ENCODE data around the gene DNAJC13.

The DNAJC13 gene

GRCh38 chr3:132401255-132401654 lies 16.0 kb upstream of the DNAJC13 start:
- no peak overlapping the region for H3K4me3 ChIP-seq

GRCh38 chr3:132404276-132404675 lies 13.0 kb upstream of the DNAJC13 start:
- Histone ChIP-seq H3K27ac (no peak overlapping the region), H3K4me3 (no peak overlapping the region)

More at GRCh38 chr3:132401255-132401654, 16.0 kb upstream of the DNAJC13 start:
- H3K27ac ChIP-seq: no peak overlapping the region

DNA sequence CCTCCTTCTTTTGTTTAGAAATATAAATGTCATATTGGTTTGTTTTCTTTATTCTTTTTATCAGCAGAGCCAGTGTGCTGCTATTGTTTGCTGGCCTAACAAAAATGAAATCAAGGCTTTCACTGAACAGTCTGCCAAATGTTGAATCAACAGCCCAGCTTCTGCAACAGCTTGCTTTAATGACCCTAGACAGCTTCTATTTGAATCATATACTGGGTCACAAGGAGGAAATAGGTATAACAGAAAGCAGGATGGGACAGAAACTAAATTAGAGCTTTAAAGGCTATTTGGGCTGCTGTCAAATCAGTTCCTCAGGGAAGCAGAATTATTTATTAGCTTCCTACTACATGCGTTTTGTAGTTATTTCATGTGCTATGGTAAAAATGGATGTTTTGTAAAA lies 12.1 kb upstream of the DNAJC13 start:
- H3K4me3 ChIP-seq: no peak overlapping the region
- peak overlapping the region in 1 of 21 experiments; percentile 32 for H3K27ac ChIP-seq

DNA sequence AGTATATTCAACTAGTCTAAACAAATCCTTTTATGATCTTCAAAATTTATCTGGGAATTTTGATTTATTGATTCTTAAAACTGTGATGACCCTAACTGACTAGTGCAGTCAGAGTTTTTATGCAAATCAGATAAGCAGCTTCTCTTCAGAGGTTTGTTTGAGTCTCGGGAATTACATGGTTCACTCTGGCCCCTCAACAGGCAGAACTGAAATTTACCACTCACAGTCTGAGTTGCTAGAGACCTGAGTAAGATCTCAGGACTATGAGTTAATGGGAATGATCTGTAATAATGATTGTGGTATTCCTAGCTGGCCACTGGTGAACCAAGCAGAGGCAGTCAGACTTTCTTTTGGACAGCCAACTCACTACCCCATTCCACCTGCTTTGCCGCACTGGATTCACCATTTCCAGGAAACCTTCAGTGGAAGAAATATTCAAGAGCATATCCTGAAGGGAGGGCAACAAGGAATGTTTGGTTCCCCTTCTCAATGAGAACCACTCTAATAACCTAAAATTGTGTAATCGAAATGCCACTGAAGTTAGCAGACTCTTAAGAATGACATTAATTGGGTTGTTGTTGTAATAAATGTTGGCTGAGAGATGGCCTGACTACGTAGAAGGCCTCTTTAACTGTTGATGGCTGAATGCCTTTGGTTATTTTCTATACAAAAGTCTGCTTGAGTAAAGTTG lies 11.5 kb upstream of the DNAJC13 start:
- H3K27ac ChIP-seq: peak overlapping the region in 1 of 21 experiments; percentile 35
- H3K4me3 ChIP-seq: no peak overlapping the region

- Histone ChIP-seq H3K4me3 (no peak overlapping the region), H3K27ac (no peak overlapping the region)
Observed at GRCh38 chr3:132406587-132406986, 10.7 kb upstream of the DNAJC13 start.

DNA sequence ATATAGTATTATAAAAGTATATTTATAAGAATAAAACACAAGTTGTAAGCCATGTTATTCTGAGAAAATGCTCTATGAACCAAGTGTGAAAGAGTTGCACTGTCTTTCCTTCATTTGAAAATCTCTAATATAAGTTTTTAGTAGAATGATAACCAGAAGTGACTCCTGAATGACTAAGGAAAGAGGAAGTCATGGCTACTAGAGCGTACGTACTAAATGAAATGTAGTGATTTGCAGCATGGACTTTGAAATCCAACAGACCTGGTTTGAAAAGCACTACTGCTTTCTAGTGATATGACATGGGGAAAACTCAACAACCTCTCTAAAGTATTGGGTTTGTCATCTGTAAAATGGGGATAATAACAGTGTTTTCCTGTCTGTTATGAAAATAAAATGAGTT lies 10.3 kb upstream of the DNAJC13 start:
- Histone ChIP-seq H3K27ac (no peak overlapping the region), H3K4me3 (no peak overlapping the region)

GRCh38 chr3:132414841-132415240 lies 2.5 kb upstream of the DNAJC13 start:
- Histone ChIP-seq H3K27ac (no peak overlapping the region), H3K4me3 (no peak overlapping the region)

GRCh38 chr3:132416161-132416560 lies 1.1 kb upstream of the DNAJC13 start:
- H3K27ac ChIP-seq: peak overlapping the region in 2 of 21 experiments; percentile 93
- H3K4me3 ChIP-seq: no peak overlapping the region

GRCh38 chr3:132417695-132418411 lies 551 bp downstream of the DNAJC13 start:
- peak overlapping the region; percentile 89 to 98 (median 94) for H3K27ac ChIP-seq
- H3K4me3 ChIP-seq: peak overlapping the region; percentile 77 to 99 (median 96)

DNA sequence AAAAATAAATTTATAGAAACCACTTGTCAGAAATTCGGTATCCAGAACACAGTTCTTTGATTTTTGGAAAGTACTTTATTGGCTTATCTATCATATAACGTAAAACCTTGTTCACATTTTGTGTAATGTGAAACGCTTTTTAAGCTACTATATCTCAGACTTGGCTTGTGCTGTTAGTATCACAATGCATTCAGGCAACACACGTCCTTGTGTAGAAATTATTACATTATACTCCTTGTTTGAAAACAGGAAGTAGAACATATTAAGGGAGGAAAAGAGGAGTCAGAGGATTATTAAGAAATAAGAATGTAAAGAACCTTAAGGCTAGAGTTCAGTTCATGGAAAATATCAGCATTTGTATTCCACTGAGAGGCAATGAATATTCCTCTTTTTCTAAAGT lies 1.6 kb downstream of the DNAJC13 start:
- Histone ChIP-seq H3K27ac (peak overlapping the region in 10 of 21 experiments; percentile 89 to 98 (median 94)), H3K4me3 (peak overlapping the region in 4 of 7 experiments; percentile 77 to 99 (median 89))

DNA sequence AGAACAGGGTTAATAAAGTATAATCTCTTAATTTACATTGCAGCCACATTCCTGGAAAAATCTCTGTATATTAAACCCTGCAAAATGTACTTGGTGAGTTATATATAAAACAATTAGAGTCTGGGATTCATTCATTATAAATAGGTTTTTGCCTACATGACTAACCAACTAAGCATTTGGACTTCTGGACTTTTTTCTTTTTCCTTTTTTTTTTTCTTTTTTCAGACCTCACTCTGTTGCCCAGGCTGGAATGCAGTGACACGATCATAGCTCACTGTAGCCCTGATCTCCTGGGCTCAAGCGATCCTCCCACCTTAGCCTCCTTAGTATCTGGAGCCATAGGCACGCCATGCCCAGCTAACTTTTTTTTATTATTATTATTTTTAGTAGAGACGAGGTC lies 4.5 kb downstream of the DNAJC13 start:
- no peak overlapping the region for H3K4me3 ChIP-seq
- H3K27ac ChIP-seq: no peak overlapping the region

DNA sequence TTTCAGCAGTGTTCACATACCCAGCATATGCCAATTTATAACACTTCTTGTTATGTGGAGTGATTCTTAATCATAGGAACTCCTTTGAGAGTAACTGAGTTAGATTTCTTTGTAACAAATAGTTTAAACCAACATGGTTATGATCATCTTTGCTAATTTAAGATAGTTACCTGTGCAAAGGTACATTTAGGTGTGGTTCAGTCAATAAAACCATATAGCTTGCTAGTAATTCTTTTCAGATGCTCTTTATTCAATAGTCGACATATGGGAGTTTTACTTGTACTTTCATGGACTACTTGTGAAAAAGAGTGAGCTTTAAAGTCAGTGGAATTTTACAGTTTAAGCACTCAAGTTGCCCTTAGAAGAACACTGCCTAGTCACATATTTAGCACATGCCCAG lies 5.2 kb downstream of the DNAJC13 start:
- no peak overlapping the region for H3K27ac ChIP-seq

DNA sequence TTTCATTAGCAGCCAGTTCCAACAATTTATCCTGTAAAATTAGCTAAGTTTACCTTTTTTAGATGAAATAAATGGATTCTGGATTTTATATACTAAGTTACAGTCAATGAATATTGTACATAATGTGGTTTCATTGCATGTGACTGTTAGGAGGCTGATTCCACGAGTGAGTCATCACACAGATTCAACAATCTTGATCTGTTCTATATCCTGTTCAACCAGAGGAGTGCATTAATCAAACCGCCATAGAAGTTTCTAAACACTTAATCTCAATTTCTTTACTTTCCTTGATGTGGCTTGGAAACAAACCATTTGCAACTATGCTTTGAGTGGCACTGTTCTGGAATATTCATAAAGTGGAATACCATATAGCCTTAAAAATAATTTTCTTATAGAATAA lies 15.3 kb downstream of the DNAJC13 start:
- Histone ChIP-seq H3K27ac (peak overlapping the region in 5 of 21 experiments; percentile 25 to 74 (median 54)), H3K4me3 (no peak overlapping the region)

More for the DNA sequence above, 5.2 kb downstream of the DNAJC13 start:
- no peak overlapping the region for H3K4me3 ChIP-seq

DNA sequence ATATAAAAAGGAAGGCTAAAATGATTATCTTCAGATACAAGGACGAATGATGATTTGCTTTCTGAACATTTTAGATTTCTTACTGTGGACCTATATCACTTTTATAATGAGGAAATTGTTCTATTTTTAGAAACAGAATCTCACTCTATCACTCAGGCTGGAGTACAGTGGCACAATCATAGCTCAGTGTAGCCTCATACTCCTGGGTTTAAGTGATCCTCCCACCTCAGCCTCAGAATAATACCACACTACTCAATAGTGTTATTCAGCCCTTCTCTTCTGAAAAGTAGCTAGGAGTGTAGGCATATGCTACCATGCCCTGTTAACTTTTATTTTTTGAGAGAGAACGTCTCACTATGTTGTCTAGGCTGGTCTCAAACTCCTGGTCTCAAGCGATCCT lies 15.8 kb downstream of the DNAJC13 start:
- Histone ChIP-seq H3K4me3 (no peak overlapping the region), H3K27ac (peak overlapping the region in 3 of 21 experiments; percentile 25 to 74 (median 45))

GRCh38 chr3:132435224-132435910 lies 18.1 kb downstream of the DNAJC13 start:
- peak overlapping the region in 1 of 21 experiments; percentile 11 for H3K27ac ChIP-seq

GRCh38 chr3:132435911-132436425 lies 18.7 kb downstream of the DNAJC13 start:
- no peak overlapping the region for H3K4me3 ChIP-seq
- no peak overlapping the region for H3K27ac ChIP-seq

More at GRCh38 chr3:132435224-132435910, 18.1 kb downstream of the DNAJC13 start:
- no peak overlapping the region for H3K4me3 ChIP-seq

DNA sequence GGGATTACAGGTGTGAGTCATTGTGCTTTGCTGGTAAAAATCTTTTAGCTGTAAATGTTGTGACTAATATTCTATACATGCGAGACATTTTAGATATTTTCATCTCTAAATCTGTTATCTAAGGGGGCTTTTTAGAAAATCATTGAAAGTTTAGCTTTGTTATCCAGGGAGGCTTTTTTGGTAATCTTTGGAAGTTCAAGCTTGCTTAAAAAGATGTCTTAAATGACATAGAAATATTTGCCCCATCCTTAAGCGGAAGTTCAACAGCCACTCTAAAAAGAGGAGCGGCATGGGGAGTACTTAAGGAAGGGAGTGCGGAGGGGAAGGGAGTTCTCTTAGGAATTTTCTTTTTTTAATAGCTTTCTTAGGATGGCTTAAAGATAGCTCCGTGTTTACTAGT lies 26.1 kb downstream of the DNAJC13 start:
- Histone ChIP-seq H3K27ac (no peak overlapping the region), H3K4me3 (no peak overlapping the region)

DNA sequence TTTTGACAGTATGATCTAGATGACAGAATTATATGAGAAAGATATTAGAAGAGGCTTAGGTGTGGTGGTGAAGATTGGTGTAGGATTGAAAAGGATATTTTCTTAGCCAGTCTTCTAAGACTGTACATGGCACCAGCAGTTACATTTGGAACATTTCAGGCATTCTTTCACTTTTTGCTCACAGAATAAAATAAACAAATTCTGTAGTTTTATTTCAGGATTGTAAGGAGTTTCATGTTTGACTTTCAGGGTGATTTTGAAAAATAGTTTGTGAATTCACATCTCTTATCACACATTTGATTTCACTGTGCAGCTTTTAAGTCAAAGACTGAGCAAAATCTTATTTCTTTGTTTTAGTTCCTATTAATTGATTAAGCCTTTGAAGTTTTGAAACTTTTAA lies 27.1 kb downstream of the DNAJC13 start:
- Histone ChIP-seq H3K27ac (no peak overlapping the region), H3K4me3 (no peak overlapping the region)

DNA sequence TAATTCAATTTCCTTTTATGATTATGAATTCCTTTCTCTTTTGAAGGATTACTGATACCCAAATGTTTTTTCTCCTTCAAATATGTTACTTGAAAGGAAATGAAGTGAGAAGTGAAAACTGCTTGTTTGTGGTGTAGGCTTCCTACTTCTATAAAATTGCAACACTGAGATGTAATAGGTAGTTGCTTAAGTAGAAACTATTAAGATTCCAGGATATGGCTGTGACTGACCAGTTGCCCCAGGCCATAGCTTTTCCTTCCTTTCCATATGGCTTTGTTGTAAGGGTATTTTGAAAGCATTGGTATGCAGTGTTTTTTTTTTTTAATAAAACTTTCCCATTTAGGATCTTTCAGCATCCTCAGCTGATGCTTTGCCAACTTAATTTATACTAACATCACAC lies 28.5 kb downstream of the DNAJC13 start:
- peak overlapping the region in 1 of 21 experiments; percentile 38 for H3K27ac ChIP-seq
- no peak overlapping the region for H3K4me3 ChIP-seq

Data from skin epidermis (tissue), 12 donors.